Measurements from ENCODE around the gene COL6A6. TPM values are rescaled to one million over a fixed set of nuclear protein-coding genes. Genes with fewer than 3 reads are reported as not detected.

The COL6A6 gene
- total RNA-seq, 1 experiment from 2014 or later: not detected

- Histone ChIP-seq H3K27me3 (replicated peaks; ENCODE audit: insufficient read depth, low read depth, low read length, poor library complexity) (no peaks in the 10 kb centered on the region), H3K27ac (ENCODE audit: low read depth, low read length, poor library complexity, severe bottlenecking) (no peak overlapping the region), H3K4me1 (ENCODE audit: insufficient read depth, low read length, poor library complexity, severe bottlenecking) (no peaks in the 10 kb centered on the region), H3K9me3 (ENCODE audit: low read depth, low read length, poor library complexity, severe bottlenecking) (no peaks in the 10 kb centered on the region), H3K4me3 (ENCODE audit: low read depth, low read length, poor library complexity, severe bottlenecking) (no peak overlapping the region), H3K36me3 (ENCODE audit: insufficient read depth, low read length, poor library complexity, severe bottlenecking) (no peaks in the 10 kb centered on the region)
- no peak for TF ChIP-seq EZH2 (IDR thresholded peaks at IDR 0.05; ENCODE audit: borderline replicate concordance, low read depth, low read length, poor library complexity, severe bottlenecking)
- TF ChIP-seq, protein P1, sequence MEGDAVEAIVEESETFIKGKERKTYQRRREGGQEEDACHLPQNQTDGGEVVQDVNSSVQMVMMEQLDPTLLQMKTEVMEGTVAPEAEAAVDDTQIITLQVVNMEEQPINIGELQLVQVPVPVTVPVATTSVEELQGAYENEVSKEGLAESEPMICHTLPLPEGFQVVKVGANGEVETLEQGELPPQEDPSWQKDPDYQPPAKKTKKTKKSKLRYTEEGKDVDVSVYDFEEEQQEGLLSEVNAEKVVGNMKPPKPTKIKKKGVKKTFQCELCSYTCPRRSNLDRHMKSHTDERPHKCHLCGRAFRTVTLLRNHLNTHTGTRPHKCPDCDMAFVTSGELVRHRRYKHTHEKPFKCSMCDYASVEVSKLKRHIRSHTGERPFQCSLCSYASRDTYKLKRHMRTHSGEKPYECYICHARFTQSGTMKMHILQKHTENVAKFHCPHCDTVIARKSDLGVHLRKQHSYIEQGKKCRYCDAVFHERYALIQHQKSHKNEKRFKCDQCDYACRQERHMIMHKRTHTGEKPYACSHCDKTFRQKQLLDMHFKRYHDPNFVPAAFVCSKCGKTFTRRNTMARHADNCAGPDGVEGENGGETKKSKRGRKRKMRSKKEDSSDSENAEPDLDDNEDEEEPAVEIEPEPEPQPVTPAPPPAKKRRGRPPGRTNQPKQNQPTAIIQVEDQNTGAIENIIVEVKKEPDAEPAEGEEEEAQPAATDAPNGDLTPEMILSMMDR (conservative IDR thresholded peaks at IDR 0.05; ENCODE audit: low read depth, low read length): no peak
- ChIA-PET CTCF (no interaction called here), POLR2A (ENCODE audit: low non-redundant PET) (no interaction called here)
- DNase-seq (ENCODE audit: low spot score): no peak
- no TSS peak for BruUV-seq (replicated peaks)
- intact Hi-C loops (cut with micrococcal nuclease; ENCODE audit: unreplicated experiment): no loop called here
These were observed 31.4 kb downstream of the COL6A6 start for GRCh38 chr3:130548356-130548755.

GRCh38 chr3:130557336-130558035, 40.5 kb downstream of the COL6A6 start:
- no peak overlapping the region for H3K4me3 ChIP-seq (ENCODE audit: low read depth, low read length, poor library complexity, severe bottlenecking)
- H3K9me3 ChIP-seq (ENCODE audit: low read depth, low read length, poor library complexity, severe bottlenecking): no peaks in the 10 kb centered on the region
- H3K27ac ChIP-seq (ENCODE audit: low read depth, low read length, poor library complexity, severe bottlenecking): no peak overlapping the region
- POLR2A ChIA-PET (ENCODE audit: low non-redundant PET): no interaction called here
- no peak for DNase-seq (ENCODE audit: low spot score)
- H3K27me3 ChIP-seq (replicated peaks; ENCODE audit: insufficient read depth, low read depth, low read length, poor library complexity): peaks cover 14% of the 10 kb centered on the region
- no TSS peak for BruUV-seq (replicated peaks)
- CTCF ChIA-PET: no interaction called here
- TF ChIP-seq EZH2 (IDR thresholded peaks at IDR 0.05; ENCODE audit: borderline replicate concordance, low read depth, low read length, poor library complexity, severe bottlenecking): no peak
- TF ChIP-seq, protein P1 (conservative IDR thresholded peaks at IDR 0.05; ENCODE audit: low read depth, low read length): no peak
- no peaks in the 10 kb centered on the region for H3K4me1 ChIP-seq (ENCODE audit: insufficient read depth, low read length, poor library complexity, severe bottlenecking)
- intact Hi-C loops (cut with micrococcal nuclease; ENCODE audit: unreplicated experiment): no loop called here
- H3K36me3 ChIP-seq (ENCODE audit: insufficient read depth, low read length, poor library complexity, severe bottlenecking): no peaks in the 10 kb centered on the region

- POLR2A ChIA-PET (ENCODE audit: low non-redundant PET): no interaction called here
These were observed 41.4 kb downstream of the COL6A6 start for GRCh38 chr3:130558366-130558765.

More at GRCh38 chr3:130558366-130558765, 41.4 kb downstream of the COL6A6 start:
- no peak for DNase-seq (ENCODE audit: low spot score)
- Histone ChIP-seq H3K4me1 (ENCODE audit: insufficient read depth, low read length, poor library complexity, severe bottlenecking) (no peaks in the 10 kb centered on the region), H3K27me3 (replicated peaks; ENCODE audit: insufficient read depth, low read depth, low read length, poor library complexity) (peaks cover 14% of the 10 kb centered on the region), H3K9me3 (ENCODE audit: low read depth, low read length, poor library complexity, severe bottlenecking) (no peaks in the 10 kb centered on the region), H3K36me3 (ENCODE audit: insufficient read depth, low read length, poor library complexity, severe bottlenecking) (no peaks in the 10 kb centered on the region), H3K27ac (ENCODE audit: low read depth, low read length, poor library complexity, severe bottlenecking) (no peak overlapping the region), H3K4me3 (ENCODE audit: low read depth, low read length, poor library complexity, severe bottlenecking) (no peak overlapping the region)
- CTCF ChIA-PET: no interaction called here
- intact Hi-C loops (cut with micrococcal nuclease; ENCODE audit: unreplicated experiment): no loop called here
- TF ChIP-seq EZH2 (IDR thresholded peaks at IDR 0.05; ENCODE audit: borderline replicate concordance, low read depth, low read length, poor library complexity, severe bottlenecking): no peak
- TF ChIP-seq, protein P1 (conservative IDR thresholded peaks at IDR 0.05; ENCODE audit: low read depth, low read length): no peak
- no TSS peak for BruUV-seq (replicated peaks)

Measured in A673 (cell line).